Measurements from ENCODE around the gene TAOK1.

The TAOK1 gene

GRCh38 chr17:29584452-29585079 lies 194.4 kb downstream of the TAOK1 start:
- TF ChIP-seq CTCF (conservative IDR thresholded peaks at IDR 0.05; ENCODE audit: low read depth, low read length): no peak
- no peak overlapping the region for H3K4me3 ChIP-seq (ENCODE audit: low read length)
- no peak for DNase-seq (ENCODE audit: low read depth)

- no peak overlapping the region for H3K4me3 ChIP-seq (ENCODE audit: low read length)
- TF ChIP-seq CTCF (conservative IDR thresholded peaks at IDR 0.05; ENCODE audit: low read depth, low read length): peak; percentile 52
- DNase-seq (ENCODE audit: low read depth): no peak
Observed at GRCh38 chr17:29585080-29585751, 195.1 kb downstream of the TAOK1 start.

GRCh38 chr17:29586676-29587469 lies 196.7 kb downstream of the TAOK1 start:
- TF ChIP-seq CTCF (conservative IDR thresholded peaks at IDR 0.05; ENCODE audit: low read depth, low read length): no peak
- peak overlapping the region; percentile 84 for H3K4me3 ChIP-seq (ENCODE audit: low read length)
- DNase-seq (ENCODE audit: low read depth): no peak

- DNase-seq (ENCODE audit: low read depth): no peak
- no peak for TF ChIP-seq CTCF (conservative IDR thresholded peaks at IDR 0.05; ENCODE audit: low read depth, low read length)
- peak overlapping the region; percentile 84 for H3K4me3 ChIP-seq (ENCODE audit: low read length)
Observed at GRCh38 chr17:29587591-29587990, 197.4 kb downstream of the TAOK1 start.

GRCh38 chr17:29588017-29588561 lies 197.9 kb downstream of the TAOK1 start:
- DNase-seq (ENCODE audit: low read depth): no peak
- no peak for TF ChIP-seq CTCF (conservative IDR thresholded peaks at IDR 0.05; ENCODE audit: low read depth, low read length)
- peak overlapping the region; percentile 84 for H3K4me3 ChIP-seq (ENCODE audit: low read length)

- TF ChIP-seq CTCF (conservative IDR thresholded peaks at IDR 0.05; ENCODE audit: low read depth, low read length): no peak
- peak overlapping the region; percentile 84 for H3K4me3 ChIP-seq (ENCODE audit: low read length)
- no peak for DNase-seq (ENCODE audit: low read depth)
Observed at GRCh38 chr17:29588562-29589411, 198.6 kb downstream of the TAOK1 start.
